Measurements from ENCODE around the gene STIMATE.

DNA sequence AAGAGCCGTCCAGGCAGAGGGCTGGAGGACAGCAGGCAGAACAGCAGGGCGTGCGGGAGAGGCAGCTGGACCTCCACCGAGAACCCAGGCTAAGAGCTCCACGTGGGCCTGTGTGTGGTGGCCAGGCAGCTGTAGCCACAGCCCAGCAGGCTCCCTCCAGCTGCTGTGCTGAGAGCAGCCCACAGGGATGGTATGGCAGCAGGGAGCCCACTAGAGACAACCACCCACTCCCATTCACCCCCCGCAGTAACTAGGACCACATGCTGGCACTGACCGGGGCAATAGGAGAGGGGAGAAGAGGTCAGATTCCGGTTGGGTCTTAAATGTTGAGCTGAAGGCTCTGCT, 37.0 kb downstream of the STIMATE start:
- TF ChIP-seq EZH2phosphoT487 (IDR thresholded peaks at IDR 0.05; ENCODE audit: borderline replicate concordance, low read length), result no peak
- TF ChIP-seq, protein P1, sequence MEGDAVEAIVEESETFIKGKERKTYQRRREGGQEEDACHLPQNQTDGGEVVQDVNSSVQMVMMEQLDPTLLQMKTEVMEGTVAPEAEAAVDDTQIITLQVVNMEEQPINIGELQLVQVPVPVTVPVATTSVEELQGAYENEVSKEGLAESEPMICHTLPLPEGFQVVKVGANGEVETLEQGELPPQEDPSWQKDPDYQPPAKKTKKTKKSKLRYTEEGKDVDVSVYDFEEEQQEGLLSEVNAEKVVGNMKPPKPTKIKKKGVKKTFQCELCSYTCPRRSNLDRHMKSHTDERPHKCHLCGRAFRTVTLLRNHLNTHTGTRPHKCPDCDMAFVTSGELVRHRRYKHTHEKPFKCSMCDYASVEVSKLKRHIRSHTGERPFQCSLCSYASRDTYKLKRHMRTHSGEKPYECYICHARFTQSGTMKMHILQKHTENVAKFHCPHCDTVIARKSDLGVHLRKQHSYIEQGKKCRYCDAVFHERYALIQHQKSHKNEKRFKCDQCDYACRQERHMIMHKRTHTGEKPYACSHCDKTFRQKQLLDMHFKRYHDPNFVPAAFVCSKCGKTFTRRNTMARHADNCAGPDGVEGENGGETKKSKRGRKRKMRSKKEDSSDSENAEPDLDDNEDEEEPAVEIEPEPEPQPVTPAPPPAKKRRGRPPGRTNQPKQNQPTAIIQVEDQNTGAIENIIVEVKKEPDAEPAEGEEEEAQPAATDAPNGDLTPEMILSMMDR (IDR thresholded peaks at IDR 0.05; ENCODE audit: low read depth, low read length, poor library complexity, severe bottlenecking), result no peak
